ENCODE measurements around the gene PSMD13.
A peak's percentile ranks its signal among the peaks of the same experiment; 100 is the strongest.
"Not testable (repeated sequence)": the region's sequence is repeated elsewhere in the genome, so short reads cannot be mapped to it uniquely, and the experiment has no call there.

The PSMD13 gene

GRCh38 chr11:217704-218103, 19.1 kb upstream of the PSMD13 start:
- DNase-seq (ENCODE audit: low read depth in 2 of 2), result no peak

DNA sequence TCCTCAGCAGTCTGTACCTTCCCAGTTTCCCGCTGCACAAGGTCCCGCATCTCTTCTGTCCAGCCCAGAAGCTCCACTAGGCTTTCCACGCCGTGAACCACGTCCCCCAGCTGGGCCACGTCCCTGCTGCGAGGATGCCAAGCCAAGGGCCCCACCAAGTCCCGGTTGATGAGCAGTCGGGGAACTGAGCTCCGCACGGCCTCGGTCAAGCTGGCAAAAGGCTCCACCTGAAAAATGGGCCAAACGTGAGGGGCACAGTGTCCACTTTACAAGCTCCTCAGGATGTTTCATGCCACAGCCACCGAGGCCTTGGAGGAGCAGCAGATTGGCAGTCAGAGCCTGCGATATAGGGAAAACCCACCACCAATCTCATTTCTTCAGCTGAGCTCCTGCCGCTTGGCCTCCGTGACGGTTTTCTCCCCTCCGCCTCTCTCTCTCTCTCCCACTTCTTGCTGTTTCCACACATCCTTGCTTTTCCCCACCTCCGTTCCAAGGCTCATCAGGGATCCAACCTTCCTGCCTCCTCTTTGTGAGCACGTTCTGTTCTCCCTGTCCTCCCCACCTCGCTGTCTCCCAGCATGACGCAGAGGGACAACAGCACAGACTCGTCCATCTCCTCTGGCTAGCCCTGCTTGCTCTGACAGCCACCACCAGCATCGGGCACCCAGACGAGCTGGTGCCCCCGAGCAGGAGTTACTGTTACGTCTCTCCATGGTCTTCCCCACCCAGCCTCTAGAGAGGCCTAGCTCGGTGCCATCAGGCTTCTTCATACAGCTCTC, 17.8 kb upstream of the PSMD13 start:
- DNase-seq (ENCODE audit: low read depth in 2 of 2), result no peak

GRCh38 chr11:220641-221215, 16.0 kb upstream of the PSMD13 start:
- not testable (repeated sequence) for DNase-seq (ENCODE audit: low read depth in 2 of 2)

DNA sequence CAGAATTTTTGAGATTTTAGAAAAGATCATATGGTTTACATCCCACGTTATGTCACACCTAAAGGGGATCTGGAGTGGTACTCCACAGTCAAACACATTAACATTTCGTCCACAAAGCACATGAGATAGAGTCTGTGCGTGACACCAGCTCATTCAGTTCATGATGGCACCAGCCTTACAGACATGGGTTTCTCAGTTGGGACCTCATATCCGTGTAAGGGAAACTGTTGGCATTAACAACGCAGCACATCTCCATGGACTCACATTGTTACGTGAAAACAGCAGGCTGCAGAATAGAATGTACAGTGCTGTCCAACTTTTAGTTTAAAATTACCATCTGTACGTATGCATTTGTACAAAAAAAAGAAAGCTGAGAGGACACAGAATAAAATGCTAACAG, 15.2 kb upstream of the PSMD13 start:
- DNase-seq (ENCODE audit: low read depth in 2 of 2), result no peak

GRCh38 chr11:221998-222789, 14.6 kb upstream of the PSMD13 start:
- DNase-seq (ENCODE audit: low read depth in 2 of 2), result no peak

DNA sequence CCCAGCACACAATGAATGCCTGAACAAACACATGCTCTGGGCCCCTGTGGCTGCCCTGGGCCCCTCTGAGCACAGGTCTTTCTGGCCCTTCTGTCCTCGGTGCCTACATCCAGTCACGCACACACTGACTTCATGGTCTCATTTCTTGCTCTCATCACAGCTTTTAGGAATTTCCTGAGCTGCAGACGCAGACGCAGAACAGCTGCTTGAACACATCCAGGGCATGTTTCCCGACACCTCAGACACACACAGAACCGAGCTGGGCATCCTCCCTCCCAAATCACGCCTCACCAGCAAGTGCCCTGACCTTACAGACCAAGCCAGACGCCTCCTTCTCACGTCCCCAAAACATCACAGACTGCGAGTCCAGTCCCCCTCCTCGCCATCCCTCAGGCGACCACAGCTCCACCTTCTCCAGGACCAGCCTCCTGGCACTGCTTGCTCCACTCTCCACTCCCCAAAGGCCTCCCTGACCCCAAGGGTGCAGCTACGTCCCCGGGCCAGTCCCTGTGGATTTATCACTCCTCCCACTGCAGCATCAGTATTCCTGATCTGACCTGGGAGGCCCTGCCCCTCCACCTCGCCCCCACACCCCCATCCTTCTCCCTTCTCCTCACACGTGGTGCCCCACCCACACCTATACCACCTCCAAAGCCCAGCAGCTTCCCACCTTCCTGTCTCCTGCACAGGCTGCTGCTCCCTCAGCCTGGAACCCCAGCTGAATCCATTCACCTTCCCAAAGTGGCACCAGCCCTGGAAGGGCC, 13.6 kb upstream of the PSMD13 start:
- no peak for DNase-seq (ENCODE audit: low read depth in 2 of 2)

GRCh38 chr11:223884-224283, 12.9 kb upstream of the PSMD13 start:
- DNase-seq (ENCODE audit: low read depth in 2 of 2), result no peak

- DNase-seq (ENCODE audit: low read depth in 2 of 2), result no peak
Measured at GRCh38 chr11:224424-224823, 12.4 kb upstream of the PSMD13 start.

GRCh38 chr11:225734-226453, 10.9 kb upstream of the PSMD13 start:
- no peak for DNase-seq (ENCODE audit: low read depth in 2 of 2)

DNA sequence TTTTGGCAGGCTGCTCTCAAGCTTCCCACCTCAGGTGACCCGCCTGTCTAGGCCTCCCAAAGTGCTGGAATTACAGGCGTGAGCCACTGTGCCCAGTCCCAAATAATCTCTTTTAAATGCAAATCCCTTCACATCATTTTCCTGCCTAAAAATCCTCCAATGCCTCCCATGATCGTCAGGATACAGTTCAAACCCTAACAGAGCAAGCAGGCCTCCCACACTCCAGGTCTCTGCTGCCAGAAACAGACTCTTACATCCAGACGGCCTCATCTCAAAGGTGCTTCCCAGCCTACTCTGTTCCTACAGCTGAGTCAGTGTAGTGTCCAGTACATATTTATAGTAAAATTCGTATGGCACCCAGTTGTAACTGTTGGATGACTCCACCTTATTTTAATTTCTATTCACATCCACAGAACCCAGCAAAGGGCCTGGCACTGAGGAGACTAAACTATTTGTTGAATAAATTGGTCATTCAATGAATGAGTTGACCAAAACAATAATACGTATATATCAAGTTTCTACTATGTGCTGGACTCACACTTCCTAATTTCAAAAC, 8.9 kb upstream of the PSMD13 start:
- DNase-seq (ENCODE audit: low read depth in 2 of 2), result no peak

- DNase-seq (ENCODE audit: low read depth in 2 of 2), result no peak
Measured at GRCh38 chr11:230431-230830, 6.3 kb upstream of the PSMD13 start.

DNA sequence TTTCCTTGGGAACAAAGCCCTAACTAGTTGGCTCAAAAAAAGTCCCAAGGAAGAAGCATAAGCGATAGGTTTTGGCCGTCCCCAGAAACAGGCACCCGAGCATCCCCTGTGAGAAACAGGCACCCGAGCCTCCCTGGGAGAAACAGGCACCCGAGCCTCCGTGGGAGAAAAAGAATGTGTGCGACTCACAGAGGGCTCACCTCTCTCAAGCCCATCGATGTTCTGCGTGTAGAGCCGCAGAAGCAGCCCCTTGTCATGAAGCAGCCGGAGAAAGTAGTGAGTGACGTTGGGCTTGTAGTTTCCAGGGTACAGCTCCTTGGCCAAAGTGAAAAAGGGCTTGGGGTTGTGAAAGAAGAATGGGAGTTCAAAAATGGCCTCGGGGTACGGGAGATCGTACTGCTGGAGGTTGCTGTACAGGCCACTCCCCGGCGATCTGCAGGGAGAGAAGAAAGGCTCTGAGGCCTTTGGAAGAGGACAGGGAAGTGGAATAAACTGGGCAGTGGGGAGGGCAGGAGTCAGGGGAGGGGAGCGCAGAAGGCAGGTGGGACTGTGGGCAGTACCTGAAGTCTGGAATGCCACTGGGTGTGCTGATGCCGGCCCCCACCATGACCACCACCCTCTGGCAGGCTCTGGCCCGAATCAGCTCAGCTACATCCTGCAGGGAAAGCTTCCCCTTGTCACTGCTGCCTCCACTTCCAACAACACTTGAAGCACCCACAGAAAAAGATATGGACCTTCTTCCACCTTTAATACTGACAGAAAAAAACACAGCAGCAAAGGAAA, 3.8 kb upstream of the PSMD13 start:
- no peak for DNase-seq (ENCODE audit: low read depth in 2 of 2)

DNA sequence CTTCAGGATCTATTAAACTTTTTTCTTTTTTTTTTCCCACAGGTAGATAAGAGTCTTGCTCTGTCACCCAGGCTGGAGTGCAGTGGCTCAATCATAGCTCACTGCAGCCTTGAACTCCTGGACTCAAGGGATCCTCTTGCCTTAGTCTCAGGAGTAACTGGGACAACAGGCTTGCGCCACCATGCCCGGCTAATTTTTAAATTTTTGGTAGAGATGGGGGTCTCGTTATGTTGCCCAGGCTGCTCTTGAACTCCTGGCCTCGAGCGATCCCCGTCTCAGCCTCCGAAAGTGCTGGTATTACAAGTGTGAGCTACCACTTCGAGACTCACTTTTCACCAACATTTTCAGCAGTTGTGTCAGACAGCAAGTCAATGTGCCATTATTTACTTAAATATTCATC, 1.6 kb upstream of the PSMD13 start:
- DNase-seq (ENCODE audit: low read depth in 2 of 2), result no peak

GRCh38 chr11:235609-235996, 1.2 kb upstream of the PSMD13 start:
- DNase-seq (ENCODE audit: low read depth in 2 of 2), result peak; percentile 61 to 62

GRCh38 chr11:235997-236773, 591 bp upstream of the PSMD13 start, which contains the start of gene SIRT3:
Gene SIRT3 (minus strand): TSS chr11:236342. CDS start chr11:236328, 14 bp downstream.
- peak; percentile 53 to 68 for DNase-seq (ENCODE audit: low read depth in 2 of 2)

GRCh38 chr11:238346-238745, 1.6 kb downstream of the PSMD13 start:
- DNase-seq (ENCODE audit: low read depth in 2 of 2), result not testable (repeated sequence)

DNA sequence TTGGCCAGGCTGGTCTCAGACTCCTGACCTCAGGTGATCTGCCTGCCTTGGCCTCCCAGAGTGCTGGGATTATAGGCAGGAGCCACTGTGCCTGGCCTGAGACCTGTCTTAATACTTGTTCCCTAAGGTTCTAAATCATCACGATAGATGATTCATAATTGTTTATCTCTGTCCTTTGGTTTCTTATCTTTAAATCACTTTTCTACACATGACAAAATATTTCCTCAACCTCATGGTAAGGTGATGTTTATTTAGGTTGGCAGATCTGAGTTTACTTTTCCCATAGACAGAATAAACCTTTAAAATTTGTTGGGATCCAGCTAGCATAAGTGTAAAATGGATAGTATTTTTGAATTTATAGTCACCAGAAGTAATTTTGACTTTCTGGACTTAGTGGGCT, 3.5 kb downstream of the PSMD13 start:
- DNase-seq (ENCODE audit: low read depth in 2 of 2), result no peak

- no peak for DNase-seq (ENCODE audit: low read depth in 2 of 2)
Measured at GRCh38 chr11:241634-242033, 4.9 kb downstream of the PSMD13 start.

- no peak for DNase-seq (ENCODE audit: low read depth in 2 of 2)
Measured at GRCh38 chr11:244376-244775, 7.6 kb downstream of the PSMD13 start.

All from stimulated activated CD8-positive, alpha-beta memory T cell treated with anti-CD3 and anti-CD28 coated beads, Interleukin-15, amount 100 ng/mL, for 48 hours (primary cell).